DMS153 treated with DMSO at 0.1 percent for 48 hours (cell line): ENCODE measurements around the gene KLF2.

Source experiments
- DNase-seq: peaks from one replicate; lab custom pipeline; 2025; ENCODE audit not compliant: unreplicated experiment; lab: John Stamatoyannopoulos, UW

Gene KLF2

GRCh38 chr19:16306728-16307402, 17.8 kb upstream of the KLF2 start:
- DNase-seq = no peak

- DNase-seq = no peak
Measured at GRCh38 chr19:16308081-16308480, 16.5 kb upstream of the KLF2 start.

GRCh38 chr19:16309643-16310042, 15.0 kb upstream of the KLF2 start:
- no peak for DNase-seq

GRCh38 chr19:16315825-16316505, 8.7 kb upstream of the KLF2 start:
- no peak for DNase-seq

- no peak for DNase-seq
Measured at GRCh38 chr19:16316506-16316882, 8.1 kb upstream of the KLF2 start.

- DNase-seq = no peak
Measured at GRCh38 chr19:16319481-16319880, 5.1 kb upstream of the KLF2 start.

GRCh38 chr19:16320987-16321386, 3.6 kb upstream of the KLF2 start:
- DNase-seq = no peak

- no peak for DNase-seq
Measured at GRCh38 chr19:16325161-16325527, 518 bp downstream of the KLF2 start.

GRCh38 chr19:16325641-16326400, 1.2 kb downstream of the KLF2 start:
- DNase-seq = no peak

GRCh38 chr19:16326401-16327168, 2.0 kb downstream of the KLF2 start:
- no peak for DNase-seq

- DNase-seq = no peak
Measured at GRCh38 chr19:16327169-16327475, 2.5 kb downstream of the KLF2 start.

- no peak for DNase-seq
Measured at GRCh38 chr19:16327501-16327900, 2.9 kb downstream of the KLF2 start.

GRCh38 chr19:16327911-16328823, 3.5 kb downstream of the KLF2 start:
- no peak for DNase-seq

GRCh38 chr19:16328824-16329482, 4.3 kb downstream of the KLF2 start:
- DNase-seq = no peak

GRCh38 chr19:16330368-16330801, 5.8 kb downstream of the KLF2 start:
- no peak for DNase-seq

GRCh38 chr19:16330806-16331690, 6.4 kb downstream of the KLF2 start:
- no peak for DNase-seq

- no peak for DNase-seq
Measured at GRCh38 chr19:16333001-16333586, 8.5 kb downstream of the KLF2 start.

GRCh38 chr19:16334411-16334810, 9.8 kb downstream of the KLF2 start:
- DNase-seq = no peak

- DNase-seq = no peak
Measured at GRCh38 chr19:16335226-16335625, 10.6 kb downstream of the KLF2 start.
